GM23248 (cell line): ENCODE data around the gene DCLK2. TPM values are rescaled to one million over a fixed set of nuclear protein-coding genes. Genes with fewer than 3 reads are reported as not detected.

Experiments
- DNase-seq: peaks from one replicate; pipeline ENCODE4 v3.0.0-alpha.2; 2015
- H2AFZ ChIP-seq: fragments of 200-600 bp; sonication (generic); 2 replicates; pipeline ENCODE4 v1.6.1; 2016; ENCODE audit warnings: antibody characterized with exemption
- H3F3A ChIP-seq: fragments of 200-600 bp; sonication (generic); 2 replicates; pipeline ENCODE4 v1.6.1; 2016; ENCODE audit warnings: mild to moderate bottlenecking, antibody characterized with exemption, mixed run types; ENCODE audit not compliant: insufficient read depth
- H3K27ac ChIP-seq: fragments of 200-600 bp; sonication (generic); 2 replicates; pipeline ENCODE4 v1.5.1; 2016; ENCODE audit warnings: mild to moderate bottlenecking
- H3K27me3 ChIP-seq: fragments of 200-600 bp; sonication (generic); replicated peaks from 2 replicates; pipeline ENCODE4 v1.6.1; 2016; ENCODE audit warnings: mild to moderate bottlenecking; ENCODE audit not compliant: insufficient read depth
- H3K36me3 ChIP-seq: fragments of 200-600 bp; sonication (generic); 2 replicates; pipeline ENCODE4 v1.6.1; 2016; ENCODE audit warnings: low read depth, mild to moderate bottlenecking
- H3K4me1 ChIP-seq: fragments of 200-600 bp; sonication (generic); 2 replicates; pipeline ENCODE4 v1.6.1; 2016; ENCODE audit warnings: mild to moderate bottlenecking; ENCODE audit not compliant: insufficient read depth
- H3K4me2 ChIP-seq: fragments of 200-600 bp; sonication (generic); one replicate; pipeline ENCODE4 v1.6.1; 2016; ENCODE audit warnings: mild to moderate bottlenecking; ENCODE audit not compliant: unreplicated experiment
- H3K4me3 ChIP-seq: fragments of 200-600 bp; sonication (generic); 2 replicates; pipeline ENCODE4 v1.5.1; 2016; ENCODE audit warnings: mild to moderate bottlenecking
- H3K79me2 ChIP-seq: fragments of 200-600 bp; sonication (generic); 2 replicates; pipeline ENCODE4 v1.6.1; 2016; ENCODE audit warnings: mild to moderate bottlenecking; ENCODE audit not compliant: insufficient read depth
- H3K9ac ChIP-seq: fragments of 200-600 bp; sonication (generic); 2 replicates; pipeline ENCODE4 v1.6.1; 2016; ENCODE audit warnings: mild to moderate bottlenecking
- H3K9me2 ChIP-seq: fragments of 200-600 bp; sonication (generic); 2 replicates; pipeline ENCODE4 v1.6.1; 2016; ENCODE audit warnings: mixed run types, mild to moderate bottlenecking, moderate library complexity; ENCODE audit not compliant: insufficient read depth
- H3K9me3 ChIP-seq: fragments of 200-600 bp; sonication (generic); one replicate; pipeline ENCODE4 v1.6.1; 2017; ENCODE audit warnings: low read depth
- H4K20me1 ChIP-seq: fragments of 200-600 bp; sonication (generic); 2 replicates; pipeline ENCODE4 v1.6.0; 2016; ENCODE audit not compliant: insufficient read depth
- EZH2 ChIP-seq: fragments of 200-600 bp; sonication (generic); IDR thresholded peaks from 2 replicates; pipeline ENCODE4 v1.6.1; 2018; ENCODE audit warnings: antibody characterized with exemption, mild to moderate bottlenecking; ENCODE audit not compliant: insufficient read depth, poor library complexity, severe bottlenecking
- EZH2phosphoT487 ChIP-seq: fragments of 200-600 bp; sonication (generic); IDR thresholded peaks from 2 replicates; pipeline ENCODE4 v1.6.1; 2018; ENCODE audit warnings: antibody characterized with exemption, moderate library complexity, mild to moderate bottlenecking, low read depth; ENCODE audit not compliant: insufficient read depth
- WGBS, 2 experiments: methylation state at CpG; one replicate each; pipeline ENCODE4 v1.1.6; 2015 to 2017; ENCODE audit warnings: low lambda C conversion rate in 2 of 2, low coverage in 1 of 2; ENCODE audit errors: missing lambda C conversion rate in 2 of 2; 5-methylcytosine and 5-hydroxymethylcytosine counted together
- in situ Hi-C: fragments of 300-500 bp; cut with MboI; formaldehyde crosslinking; loops from 2 replicates; pipeline ENCODE4 v1.15.0; 2020
- polyA plus RNA-seq: library from polyadenylated mRNA; unstranded; fragments of >200 nt; fragmentation: Nextera tagmentation; extraction: Ambion mirVana; gene quantifications from 2 replicates; pipeline ENCODE4 v1.2.1, GENCODE V29; 2016
- total RNA-seq: library from RNA; depleted of rRNA; stranded (reverse); fragments of >200 nt; shearing (Covaris generic); gene quantifications from 2 replicates; pipeline ENCODE4 v1.2.3, GENCODE V29; 2014

Gene DCLK2
- total and polyA plus RNA-seq, 2 experiments from 2014 or later, result 1.3 to 2.9 TPM

DNA sequence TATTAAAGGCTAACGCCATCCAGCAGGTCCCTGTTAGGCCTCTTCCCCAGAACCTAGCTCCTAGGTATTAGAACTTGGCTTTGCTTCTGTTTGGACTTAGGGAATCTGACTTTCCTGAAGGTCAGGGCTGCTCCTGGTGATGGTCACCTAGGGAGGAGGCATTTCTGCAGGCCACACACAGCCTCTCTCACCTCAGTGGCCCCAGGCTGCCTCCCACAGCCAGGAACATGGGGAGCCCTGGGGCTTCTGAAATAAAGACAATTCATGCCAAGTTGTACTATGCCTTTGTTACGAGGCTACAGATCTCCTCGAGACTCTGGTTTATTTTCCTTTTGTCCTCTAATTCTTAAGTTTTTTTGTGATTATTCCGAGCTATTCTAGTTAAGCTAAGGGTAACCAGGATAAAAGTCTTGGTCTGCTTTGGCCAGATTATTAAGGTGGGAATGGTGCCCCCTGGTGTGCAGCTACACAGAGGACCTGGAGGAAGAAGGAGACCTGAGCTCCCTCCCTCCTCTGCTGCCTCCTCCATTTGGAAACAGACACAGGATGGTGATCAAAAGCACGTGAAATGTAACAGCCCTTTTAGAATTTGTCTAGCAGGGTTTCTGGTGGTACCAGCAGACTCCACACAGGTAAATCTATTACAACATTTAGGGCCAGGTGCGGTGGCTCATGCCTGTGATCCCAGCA lies 131.0 kb downstream of the DCLK2 start:
- Histone ChIP-seq H3K79me2 (no peaks in the 10 kb centered on the region), H3K27me3 (no peaks in the 10 kb centered on the region), H3K9me3 (no peaks in the 10 kb centered on the region), H3F3A (peaks cover 13% of the 10 kb centered on the region; the same call in 1 of the 2 replicates), H2AFZ (no peak overlapping the region), H3K4me3 (no peak overlapping the region), H3K9me2 (no peaks in the 10 kb centered on the region; the same call in 1 of the 2 replicates), H3K4me2 (no peak overlapping the region), H3K9ac (no peak overlapping the region), H3K27ac (no peak overlapping the region), H4K20me1 (no peaks in the 10 kb centered on the region), H3K36me3 (no peaks in the 10 kb centered on the region), H3K4me1 (peaks cover 20% of the 10 kb centered on the region)
- peak; percentile 68 for DNase-seq
- TF ChIP-seq EZH2phosphoT487, result no peak
- no peak for TF ChIP-seq EZH2
- in situ Hi-C loops, result no loop called here
- WGBS, 2 experiments, result 88 to 91% methylated on average over 6 of the region's 6 CpGs

DNA sequence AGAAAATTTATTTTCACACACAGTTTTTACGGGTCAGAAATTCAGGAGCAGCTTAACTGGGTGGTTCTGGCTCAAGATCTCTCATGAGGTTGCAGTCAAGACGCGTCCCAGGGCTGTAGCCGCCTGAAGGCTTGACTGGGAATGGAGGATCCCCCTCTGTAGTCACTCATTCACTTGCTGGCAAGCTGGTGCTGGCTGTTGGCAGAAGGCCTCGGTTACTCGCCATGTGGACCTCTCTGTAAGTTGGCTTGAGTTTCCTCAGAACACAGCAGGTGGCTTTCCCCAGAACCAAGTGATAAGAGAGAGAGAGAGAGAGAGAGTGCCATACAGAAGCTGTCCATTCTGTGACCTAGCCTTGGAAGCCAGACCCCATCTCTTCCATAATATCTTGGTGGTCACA lies 132.8 kb downstream of the DCLK2 start:
- DNase-seq, result peak; percentile 23
- Histone ChIP-seq H3K36me3 (no peaks in the 10 kb centered on the region), H3K9me2 (no peaks in the 10 kb centered on the region; the same call in 1 of the 2 replicates), H3K27ac (no peak overlapping the region), H3K4me1 (peaks cover 20% of the 10 kb centered on the region), H4K20me1 (no peaks in the 10 kb centered on the region), H3K4me2 (no peak overlapping the region), H3K9me3 (no peaks in the 10 kb centered on the region), H3F3A (peaks cover 13% of the 10 kb centered on the region; the same call in 1 of the 2 replicates), H2AFZ (no peak overlapping the region), H3K4me3 (no peak overlapping the region), H3K79me2 (no peaks in the 10 kb centered on the region), H3K9ac (no peak overlapping the region), H3K27me3 (no peaks in the 10 kb centered on the region)
- TF ChIP-seq EZH2, result no peak
- no peak for TF ChIP-seq EZH2phosphoT487
- whole genome bisulfite sequencing, 2 experiments, result 98 to 99% methylated on average over 6 of the region's 6 CpGs
- in situ Hi-C loops, result loop anchor here (10.0 kb wide), 1 partner anchor 206 kb away; no protein-coding TSS in a partner anchor

DNA sequence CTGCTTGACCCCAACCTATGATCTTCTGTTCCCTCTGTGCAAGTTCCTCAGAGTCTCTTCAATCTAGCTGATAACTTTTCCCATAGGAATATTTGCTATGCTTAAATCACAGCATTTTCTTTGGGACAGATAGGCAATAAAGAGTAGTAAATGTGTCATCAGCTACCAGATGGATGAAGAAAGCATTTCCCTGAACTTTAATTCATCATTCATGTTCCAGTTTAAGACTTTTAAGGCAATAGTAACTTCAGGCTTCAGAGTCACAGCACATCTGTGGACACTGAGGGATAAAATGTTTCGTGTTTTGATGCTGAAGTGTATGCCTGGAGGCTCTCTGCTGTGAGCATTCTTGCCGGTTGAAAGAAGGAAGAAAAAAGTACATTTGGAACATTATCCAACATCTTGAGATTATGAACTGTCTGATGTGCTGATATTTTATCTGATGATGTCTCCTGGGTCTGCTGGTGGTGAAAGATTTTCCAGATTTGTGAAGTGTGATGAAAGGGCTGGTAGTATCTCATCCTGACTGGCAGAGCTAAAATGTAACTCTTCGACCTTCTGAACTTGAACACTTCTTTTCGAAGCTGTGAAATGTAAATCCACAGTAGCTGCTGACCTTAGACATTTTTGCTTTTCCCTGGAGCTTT lies 133.7 kb downstream of the DCLK2 start:
- no peaks in the 10 kb centered on the region for H3K79me2 ChIP-seq
- 43 to 54% methylated on average over 4 of the region's 4 CpGs for WGBS, 2 experiments
- no peaks in the 10 kb centered on the region; the same call in 1 of the 2 replicates for H3K9me2 ChIP-seq
- no peaks in the 10 kb centered on the region for H4K20me1 ChIP-seq
- no peaks in the 10 kb centered on the region for H3K36me3 ChIP-seq
- H3K9ac ChIP-seq, result no peak overlapping the region
- H3F3A ChIP-seq, result peaks cover 16% of the 10 kb centered on the region
- no peaks in the 10 kb centered on the region for H3K27me3 ChIP-seq
- no peak overlapping the region for H3K4me3 ChIP-seq
- H3K4me1 ChIP-seq, result peaks cover 22% of the 10 kb centered on the region
- DNase-seq, result peak; percentile 39
- no peaks in the 10 kb centered on the region for H3K9me3 ChIP-seq
- no peak overlapping the region for H3K27ac ChIP-seq
- no peak overlapping the region for H2AFZ ChIP-seq
- H3K4me2 ChIP-seq, result no peak overlapping the region
- TF ChIP-seq EZH2 (no peak), EZH2phosphoT487 (no peak)
- in situ Hi-C loops, result loop anchor here (10.0 kb wide), 1 partner anchor 207 kb away; no protein-coding TSS in a partner anchor

DNA sequence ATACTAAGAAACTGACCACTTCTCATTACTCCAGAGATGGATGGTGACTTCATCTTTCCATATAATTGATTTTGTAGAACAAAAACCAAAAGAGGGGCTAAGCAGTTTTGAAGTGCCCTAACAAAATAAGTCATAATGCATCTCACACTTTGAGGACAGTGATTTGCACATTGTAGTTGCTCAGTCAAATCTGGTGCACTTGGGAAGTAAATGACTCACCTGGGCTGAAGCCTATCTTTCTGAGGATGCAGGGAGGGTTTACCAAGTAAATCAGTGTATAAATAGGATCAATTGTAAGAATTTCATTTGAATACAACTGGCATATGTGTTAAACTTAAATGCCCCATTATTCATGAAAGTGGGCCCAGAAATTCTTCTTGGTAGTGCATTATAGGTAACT lies 134.2 kb downstream of the DCLK2 start:
- H3K27me3 ChIP-seq, result no peaks in the 10 kb centered on the region
- H3K9me3 ChIP-seq, result no peaks in the 10 kb centered on the region
- peaks cover 20% of the 10 kb centered on the region for H3F3A ChIP-seq
- DNase-seq, result no peak
- H3K79me2 ChIP-seq, result no peaks in the 10 kb centered on the region
- H4K20me1 ChIP-seq, result no peaks in the 10 kb centered on the region
- no peaks in the 10 kb centered on the region for H3K36me3 ChIP-seq
- H3K27ac ChIP-seq, result no peak overlapping the region
- no peak overlapping the region for H3K9ac ChIP-seq
- peaks cover 28% of the 10 kb centered on the region for H3K4me1 ChIP-seq
- H3K4me3 ChIP-seq, result no peak overlapping the region
- no peaks in the 10 kb centered on the region; the same call in 1 of the 2 replicates for H3K9me2 ChIP-seq
- in situ Hi-C loops, result loop anchor here (10.0 kb wide), 1 partner anchor 208 kb away; no protein-coding TSS in a partner anchor
- H3K4me2 ChIP-seq, result no peak overlapping the region
- no peak overlapping the region for H2AFZ ChIP-seq
- TF ChIP-seq EZH2 (no peak), EZH2phosphoT487 (no peak)
